ENCODE measurements around the gene MYH1.
"Not testable (repeated sequence)": the region's sequence is repeated elsewhere in the genome, so short reads cannot be mapped to it uniquely, and the experiment has no call there.

The MYH1 gene

DNA sequence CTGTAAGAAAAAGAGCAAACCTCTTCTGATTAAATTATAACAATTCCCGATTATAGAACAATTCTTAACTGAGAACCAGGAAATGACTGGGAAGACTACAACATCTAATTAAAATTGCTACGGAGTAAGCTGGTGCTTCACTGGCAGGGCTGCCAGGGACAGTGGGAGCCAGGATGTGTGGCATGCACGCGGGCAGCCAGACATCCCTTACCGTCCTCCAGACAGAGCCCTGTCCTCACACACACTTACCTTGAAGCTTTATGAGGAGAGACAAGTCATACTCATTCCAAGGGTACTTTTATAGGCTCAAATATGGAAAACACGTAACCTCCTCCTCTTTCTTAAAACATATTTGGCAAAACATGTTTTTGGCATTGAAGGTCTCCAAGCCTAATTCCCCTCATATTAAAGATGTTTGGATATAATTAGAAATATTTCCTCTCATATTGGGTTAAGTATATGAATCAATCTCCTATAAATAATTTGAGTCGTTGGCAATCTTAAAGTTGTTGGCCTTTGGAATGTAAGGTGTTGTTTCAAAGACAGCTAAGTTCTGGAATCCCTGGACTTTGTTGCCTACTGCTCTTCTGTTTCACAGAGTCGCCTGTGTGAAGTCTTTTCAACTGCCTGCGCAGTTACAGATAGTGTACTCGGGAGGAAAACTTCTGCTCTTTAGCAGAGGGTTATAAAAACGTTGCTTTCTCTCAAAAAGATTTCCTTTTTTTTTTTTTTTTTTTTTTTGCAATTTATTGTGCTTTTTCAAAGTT is at the start of gene MYH1:
Gene MYH1 (minus strand): TSS at position 272 of the 767 bp plus-strand sequence. CDS start 1,900 bp downstream, outside the sequence.
- no peak for DNase-seq (ENCODE audit: low read depth)

GRCh38 chr17:10563991-10564660 is 45.8 kb upstream of the MYH1 start:
- DNase-seq (ENCODE audit: low read depth): no peak

GRCh38 chr17:10558049-10558448 is 39.7 kb upstream of the MYH1 start:
- DNase-seq (ENCODE audit: low read depth): no peak

- no peak for DNase-seq (ENCODE audit: low read depth)
These were observed 39.1 kb upstream of the MYH1 start for GRCh38 chr17:10557422-10557821.

DNA sequence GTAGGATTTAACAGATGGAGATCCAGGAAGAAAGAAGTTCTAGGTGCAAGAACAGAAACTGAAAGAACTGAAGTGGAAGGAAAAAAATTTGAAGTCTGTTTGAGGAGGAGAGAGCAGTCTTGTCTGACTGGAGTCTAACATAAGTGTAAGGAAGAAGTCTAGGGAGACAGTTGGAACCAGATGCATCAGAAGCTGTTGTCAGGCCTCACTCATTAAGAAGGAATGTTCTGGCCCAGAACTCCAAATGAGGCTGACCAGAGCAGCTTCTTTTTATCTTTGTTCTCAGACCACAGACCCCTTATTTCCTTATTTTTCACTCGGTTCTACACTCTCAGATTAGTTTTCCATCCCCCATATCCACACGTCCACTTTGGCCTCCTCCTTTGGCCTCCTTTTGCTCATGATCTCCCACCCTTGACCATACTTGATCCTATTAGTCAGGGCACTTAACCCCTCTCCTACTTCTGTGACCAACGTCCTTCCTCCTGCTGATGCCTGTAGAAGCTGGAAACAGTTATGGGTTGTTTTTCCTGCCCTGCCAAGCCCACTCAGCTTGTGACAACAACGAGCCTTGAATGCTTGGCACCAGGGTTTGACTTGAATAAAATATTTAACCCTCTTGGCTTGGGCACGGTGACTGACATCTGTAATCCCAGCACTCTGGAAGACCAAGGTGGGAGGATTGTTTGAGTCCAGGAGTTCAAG is 38.1 kb upstream of the MYH1 start:
- DNase-seq (ENCODE audit: low read depth): no peak

DNA sequence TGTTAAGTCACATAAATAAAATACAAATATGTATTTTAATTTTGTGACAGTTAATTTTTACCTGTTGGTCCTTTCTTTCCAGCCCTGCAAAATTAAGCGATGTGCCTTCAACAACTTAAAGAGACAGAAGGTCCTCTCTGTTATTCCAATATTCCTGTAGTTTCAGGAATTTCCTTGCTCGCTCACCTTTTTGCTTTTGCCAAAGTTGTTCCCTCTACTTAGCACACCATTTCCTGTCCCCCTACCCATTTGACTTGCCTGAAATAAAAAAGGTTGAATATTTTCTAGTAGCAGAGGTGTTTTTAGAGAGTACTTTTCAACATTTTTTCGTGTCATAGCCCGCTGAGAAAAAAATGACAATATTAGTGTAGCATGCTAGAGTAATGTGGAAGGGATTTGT is 31.7 kb upstream of the MYH1 start:
- no peak for DNase-seq (ENCODE audit: low read depth)

DNA sequence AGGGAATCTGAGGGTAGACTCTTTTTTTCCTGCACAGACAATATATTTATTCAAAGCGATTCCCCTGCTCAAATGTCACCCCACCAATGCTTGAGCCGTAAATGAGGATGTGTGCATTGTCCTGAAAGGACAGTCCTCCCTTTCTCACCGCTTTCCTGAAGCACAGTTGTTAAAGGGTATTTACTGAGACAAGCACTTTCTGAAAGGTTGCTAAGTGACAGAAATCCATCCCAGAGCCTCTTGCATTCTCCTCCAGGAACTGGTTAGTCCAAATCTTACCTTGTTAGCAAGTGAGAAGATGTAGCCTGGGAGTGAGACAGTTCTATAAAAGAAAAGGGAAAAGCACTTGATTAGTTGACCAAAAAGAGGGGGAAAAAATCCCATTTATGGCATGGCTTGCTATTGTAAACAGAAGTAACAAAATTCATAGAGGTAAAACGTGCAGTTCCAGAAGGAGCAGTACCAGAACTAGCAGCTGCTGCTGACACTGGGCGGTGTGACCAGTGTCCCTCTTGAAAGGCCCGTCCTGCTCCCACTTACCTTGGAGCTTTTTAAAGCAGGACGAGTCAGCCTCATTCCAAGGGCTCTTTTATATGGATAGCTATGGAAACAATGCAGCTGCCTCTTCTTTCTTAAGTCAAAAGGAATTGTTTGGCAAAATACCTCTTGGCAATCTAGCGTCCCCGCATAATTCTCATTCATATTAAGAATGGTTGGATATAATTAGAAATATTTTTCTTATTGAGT is 30.9 kb upstream of the MYH1 start, which contains the start of gene MYH2:
Gene MYH2 (minus strand): TSS at position 563 of the 747 bp plus-strand sequence. CDS start 1,738 bp downstream, outside the sequence.
- no peak for DNase-seq (ENCODE audit: low read depth)

- no peak for DNase-seq (ENCODE audit: low read depth)
These were observed 29.0 kb upstream of the MYH1 start for GRCh38 chr17:10547351-10547750.

GRCh38 chr17:10543486-10543885 is 25.1 kb upstream of the MYH1 start:
- not testable (repeated sequence) for DNase-seq (ENCODE audit: low read depth)

DNA sequence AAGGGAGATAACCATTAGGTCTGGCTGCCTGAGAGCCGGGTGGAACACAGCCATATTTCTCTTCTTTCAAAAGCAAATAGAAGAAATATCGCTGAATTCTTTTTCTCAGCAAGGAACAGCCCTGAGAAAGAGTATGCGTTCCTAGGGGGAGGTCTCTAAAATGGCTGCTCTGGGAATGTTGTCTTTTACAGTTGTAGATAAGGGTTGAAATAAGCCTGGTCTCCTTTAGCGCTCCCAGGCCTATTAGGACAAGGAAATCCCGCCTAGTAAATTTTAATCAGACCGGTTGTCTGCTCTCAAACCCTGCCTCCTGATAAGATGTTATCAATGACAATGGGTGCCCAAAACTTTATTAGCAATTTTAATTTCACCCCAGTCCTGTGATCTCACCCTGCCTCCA is 22.8 kb upstream of the MYH1 start:
- not testable (repeated sequence) for DNase-seq (ENCODE audit: low read depth)

GRCh38 chr17:10532026-10532425 is 13.7 kb upstream of the MYH1 start:
- no peak for DNase-seq (ENCODE audit: low read depth)

DNA sequence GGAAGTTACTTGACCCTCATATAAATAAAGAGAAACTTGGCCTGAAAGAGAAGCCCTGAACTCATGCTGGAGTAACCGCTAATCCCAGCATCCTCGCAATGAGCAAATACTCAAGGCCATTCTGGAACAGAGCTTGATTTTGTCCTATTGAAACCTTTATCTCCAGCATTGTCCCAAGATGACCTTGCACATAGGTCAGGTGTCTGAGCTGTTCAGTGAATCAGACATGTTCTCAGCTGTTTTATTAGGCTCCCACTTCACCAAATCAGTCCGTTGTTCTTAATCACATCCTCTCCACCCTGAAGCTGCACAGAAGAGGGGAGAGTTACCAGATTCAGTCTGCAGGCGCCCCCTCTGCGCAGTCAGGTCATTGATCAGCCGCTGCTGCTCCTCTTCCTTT is 9.1 kb upstream of the MYH1 start:
- DNase-seq (ENCODE audit: low read depth): no peak

GRCh38 chr17:10526517-10526916 is 8.2 kb upstream of the MYH1 start:
- no peak for DNase-seq (ENCODE audit: low read depth)

GRCh38 chr17:10523064-10523463 is 4.7 kb upstream of the MYH1 start:
- no peak for DNase-seq (ENCODE audit: low read depth)

- no peak for DNase-seq (ENCODE audit: low read depth)
These were observed 3.6 kb upstream of the MYH1 start for GRCh38 chr17:10521949-10522348.

GRCh38 chr17:10516638-10517037 is 1.7 kb downstream of the MYH1 start:
- no peak for DNase-seq (ENCODE audit: low read depth)

GRCh38 chr17:10516065-10516464 is 2.3 kb downstream of the MYH1 start:
- no peak for DNase-seq (ENCODE audit: low read depth)

DNA sequence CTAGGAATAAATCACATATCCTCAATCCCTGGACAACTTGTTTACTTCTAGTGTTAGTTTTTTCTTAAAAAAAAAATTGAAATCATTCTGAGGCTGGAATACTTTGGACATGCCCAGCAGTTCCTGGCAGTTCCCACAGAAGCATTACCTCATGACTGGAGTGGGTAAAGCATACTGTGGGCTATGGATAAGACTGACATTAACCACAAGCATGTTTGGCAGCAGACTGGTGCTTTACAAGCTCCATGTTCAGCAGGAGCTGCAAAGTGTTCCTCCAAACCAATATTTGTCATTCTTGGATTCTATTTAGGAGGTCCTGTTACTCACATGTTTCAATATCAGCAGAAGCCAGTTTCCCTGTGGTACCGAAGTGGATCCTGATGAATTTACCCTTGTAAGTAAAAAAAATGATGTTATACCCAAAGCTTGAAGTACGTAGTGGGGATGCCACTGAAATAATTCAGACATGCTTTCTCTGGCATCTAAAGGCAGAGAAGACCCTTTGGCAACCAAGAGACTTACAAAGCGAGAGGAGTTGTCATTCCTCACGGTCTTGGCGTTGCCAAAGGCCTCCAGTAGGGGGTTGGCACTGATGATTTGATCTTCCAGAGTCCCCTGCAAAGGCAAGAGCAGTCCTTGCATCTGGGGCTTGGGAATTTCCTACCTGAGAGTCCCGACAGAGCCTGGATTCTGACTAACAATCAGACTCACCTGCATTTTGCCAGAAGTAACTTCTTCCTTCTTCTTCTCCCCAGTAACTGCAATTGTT is 4.9 kb downstream of the MYH1 start:
- no peak for DNase-seq (ENCODE audit: low read depth)

- no peak for DNase-seq (ENCODE audit: low read depth)
These were observed 5.5 kb downstream of the MYH1 start for GRCh38 chr17:10512856-10513255.

DNA sequence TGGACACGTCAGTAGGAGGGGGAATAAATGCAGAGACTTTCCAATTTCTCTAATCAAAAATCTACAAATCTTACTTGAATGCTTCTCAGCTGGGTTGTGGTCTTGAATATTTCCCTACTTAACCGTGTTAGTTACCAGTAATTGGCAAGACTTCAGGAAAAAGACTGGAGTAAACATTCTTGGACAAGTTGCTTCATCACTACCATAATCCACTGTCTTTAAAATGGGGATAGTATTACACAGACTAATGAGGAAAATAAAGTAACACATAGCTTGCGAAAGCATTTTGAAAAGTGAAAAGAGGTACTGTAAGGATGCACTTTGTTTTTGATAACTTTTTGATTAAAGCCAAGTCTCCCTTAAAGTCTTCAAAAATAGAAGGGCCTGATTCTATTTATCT is 18.4 kb downstream of the MYH1 start:
- DNase-seq (ENCODE audit: low read depth): no peak

GRCh38 chr17:10492004-10492403 is 26.3 kb downstream of the MYH1 start:
- no peak for DNase-seq (ENCODE audit: low read depth)
